Measurements from ENCODE around the gene RAB36.

GRCh38 chr22:23146478-23147205, 1.4 kb downstream of the RAB36 start:
- TF ChIP-seq POLR2A (IDR thresholded peaks at IDR 0.05) (no peak), CTCF (IDR thresholded peaks at IDR 0.05) (no peak)
